ENCODE measurements around the gene RYR3.

DNA sequence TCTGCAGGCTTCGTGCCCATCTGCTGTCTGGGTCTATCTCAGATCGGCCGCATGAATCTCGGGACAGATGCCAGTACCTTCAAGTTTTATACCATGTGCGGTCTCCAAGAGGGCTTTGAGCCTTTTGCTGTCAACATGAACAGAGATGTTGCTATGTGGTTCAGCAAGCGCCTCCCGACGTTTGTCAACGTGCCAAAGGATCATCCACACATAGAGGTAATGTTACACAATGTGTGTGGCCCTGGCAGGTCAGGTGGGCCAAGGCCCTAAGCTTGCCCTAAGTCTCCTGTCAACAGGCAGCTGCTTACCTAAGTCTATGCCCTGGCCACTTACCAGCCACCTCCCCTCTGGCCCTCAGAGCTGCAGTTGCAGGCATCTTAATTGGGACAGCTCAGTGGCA lies 333.5 kb downstream of the RYR3 start:
- TF ChIP-seq POLR2A (IDR thresholded peaks at IDR 0.05): no peak
- TF ChIP-seq, protein P1, sequence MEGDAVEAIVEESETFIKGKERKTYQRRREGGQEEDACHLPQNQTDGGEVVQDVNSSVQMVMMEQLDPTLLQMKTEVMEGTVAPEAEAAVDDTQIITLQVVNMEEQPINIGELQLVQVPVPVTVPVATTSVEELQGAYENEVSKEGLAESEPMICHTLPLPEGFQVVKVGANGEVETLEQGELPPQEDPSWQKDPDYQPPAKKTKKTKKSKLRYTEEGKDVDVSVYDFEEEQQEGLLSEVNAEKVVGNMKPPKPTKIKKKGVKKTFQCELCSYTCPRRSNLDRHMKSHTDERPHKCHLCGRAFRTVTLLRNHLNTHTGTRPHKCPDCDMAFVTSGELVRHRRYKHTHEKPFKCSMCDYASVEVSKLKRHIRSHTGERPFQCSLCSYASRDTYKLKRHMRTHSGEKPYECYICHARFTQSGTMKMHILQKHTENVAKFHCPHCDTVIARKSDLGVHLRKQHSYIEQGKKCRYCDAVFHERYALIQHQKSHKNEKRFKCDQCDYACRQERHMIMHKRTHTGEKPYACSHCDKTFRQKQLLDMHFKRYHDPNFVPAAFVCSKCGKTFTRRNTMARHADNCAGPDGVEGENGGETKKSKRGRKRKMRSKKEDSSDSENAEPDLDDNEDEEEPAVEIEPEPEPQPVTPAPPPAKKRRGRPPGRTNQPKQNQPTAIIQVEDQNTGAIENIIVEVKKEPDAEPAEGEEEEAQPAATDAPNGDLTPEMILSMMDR (IDR thresholded peaks at IDR 0.05): no peak

Measured in lower leg skin (tissue), 3 donors.